ENCODE data around the gene SERP2.

DNA sequence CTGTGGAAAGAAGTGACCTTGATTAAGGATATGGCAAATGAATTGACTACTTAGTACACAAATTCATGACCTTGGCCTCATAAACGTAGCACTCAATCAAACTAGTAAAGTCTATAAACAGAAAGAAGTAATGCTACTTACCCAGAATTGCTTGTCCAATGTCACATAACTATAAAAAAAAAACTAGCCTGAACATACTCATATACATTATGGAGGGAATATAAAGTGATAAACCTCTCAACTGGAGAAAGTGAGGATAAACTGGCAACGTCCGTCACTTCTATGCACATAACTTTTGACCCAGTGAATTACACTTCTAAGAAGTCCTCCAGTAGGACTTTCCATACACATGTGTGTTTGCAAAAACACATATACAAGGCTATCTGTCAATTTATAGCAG, 7.7 kb upstream of the SERP2 start:
- TF ChIP-seq TBP (CRISPR knock-in tag; IDR thresholded peaks at IDR 0.05) (no peak), MAZ (IDR thresholded peaks at IDR 0.05; ENCODE audit: borderline replicate concordance, low read depth, low read length) (no peak), MAZ (CRISPR knock-in tag; IDR thresholded peaks at IDR 0.05; ENCODE audit: low read depth) (no peak), BORCS8-MEF2B (CRISPR knock-in tag; IDR thresholded peaks at IDR 0.05) (no peak), ZNF382 (CRISPR knock-in tag; IDR thresholded peaks at IDR 0.05; ENCODE audit: borderline replicate concordance) (no peak), ZNF431 (CRISPR knock-in tag; IDR thresholded peaks at IDR 0.05; ENCODE audit: borderline replicate concordance, low read depth) (no peak), ZNF549 (CRISPR knock-in tag; IDR thresholded peaks at IDR 0.05) (no peak), ATF2 (CRISPR knock-in tag; IDR thresholded peaks at IDR 0.05) (no peak)
- TF ChIP-seq, protein P1, sequence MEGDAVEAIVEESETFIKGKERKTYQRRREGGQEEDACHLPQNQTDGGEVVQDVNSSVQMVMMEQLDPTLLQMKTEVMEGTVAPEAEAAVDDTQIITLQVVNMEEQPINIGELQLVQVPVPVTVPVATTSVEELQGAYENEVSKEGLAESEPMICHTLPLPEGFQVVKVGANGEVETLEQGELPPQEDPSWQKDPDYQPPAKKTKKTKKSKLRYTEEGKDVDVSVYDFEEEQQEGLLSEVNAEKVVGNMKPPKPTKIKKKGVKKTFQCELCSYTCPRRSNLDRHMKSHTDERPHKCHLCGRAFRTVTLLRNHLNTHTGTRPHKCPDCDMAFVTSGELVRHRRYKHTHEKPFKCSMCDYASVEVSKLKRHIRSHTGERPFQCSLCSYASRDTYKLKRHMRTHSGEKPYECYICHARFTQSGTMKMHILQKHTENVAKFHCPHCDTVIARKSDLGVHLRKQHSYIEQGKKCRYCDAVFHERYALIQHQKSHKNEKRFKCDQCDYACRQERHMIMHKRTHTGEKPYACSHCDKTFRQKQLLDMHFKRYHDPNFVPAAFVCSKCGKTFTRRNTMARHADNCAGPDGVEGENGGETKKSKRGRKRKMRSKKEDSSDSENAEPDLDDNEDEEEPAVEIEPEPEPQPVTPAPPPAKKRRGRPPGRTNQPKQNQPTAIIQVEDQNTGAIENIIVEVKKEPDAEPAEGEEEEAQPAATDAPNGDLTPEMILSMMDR (CRISPR knock-in tag; IDR thresholded peaks at IDR 0.05) = no peak

Data from HepG2 (cell line).